Endothelial cell of hepatic sinusoid (primary cell): ENCODE data around the gene PTRHD1.
"Not testable (repeated sequence)": the region's sequence is repeated elsewhere in the genome, so short reads cannot be mapped to it uniquely, and the experiment has no call there.

Experiments used
- in situ Hi-C: cut with HindIII; loops from 2 replicates; pipeline ENCODE4 v1.10.0; 2017; ENCODE audit warnings: low sequenced_read_pairs

PTRHD1 gene

DNA sequence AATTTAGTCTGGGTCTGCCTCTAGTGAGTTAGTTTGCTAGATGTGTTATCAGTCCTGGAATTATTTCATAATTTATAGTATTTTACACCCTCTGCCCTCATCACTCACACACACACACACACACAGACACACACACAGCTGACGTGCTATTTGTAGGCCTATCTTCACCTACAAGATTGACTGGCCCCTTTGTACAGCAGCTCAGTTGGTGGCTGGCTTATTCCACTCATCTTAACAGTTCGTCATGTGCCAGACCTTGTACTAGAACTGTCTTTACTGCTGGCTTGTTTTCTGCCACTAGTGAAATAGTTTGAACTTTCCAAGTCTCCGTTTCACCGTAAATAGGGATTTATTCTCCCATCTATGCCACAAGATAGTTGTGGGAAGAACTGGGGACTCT, 21.3 kb upstream of the PTRHD1 start:
- in situ Hi-C loops, result loop anchor here (10.0 kb wide), 1 partner anchor 80 kb away; no protein-coding TSS in a partner anchor

DNA sequence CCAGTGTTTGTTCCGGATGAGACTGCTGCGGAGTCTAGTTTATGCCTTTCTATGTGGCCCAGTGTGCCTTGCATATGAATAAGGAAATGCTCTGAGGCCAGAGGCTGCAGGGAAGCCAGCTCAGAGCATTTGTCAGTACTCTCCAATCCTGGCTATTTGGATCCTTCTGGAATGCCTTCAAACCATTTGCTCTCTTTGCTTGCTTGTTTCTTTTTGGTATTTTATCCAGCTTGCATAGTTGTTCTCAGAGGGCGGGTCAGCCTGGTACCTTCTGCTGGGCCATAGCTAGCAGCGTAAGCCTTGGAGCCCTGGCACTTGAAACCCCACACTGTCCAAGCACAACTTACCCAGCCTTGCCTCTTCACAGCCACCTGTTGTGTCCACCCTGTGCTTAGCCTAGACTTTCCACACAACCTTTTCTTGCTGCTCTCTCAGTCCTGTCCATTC, 20.5 kb upstream of the PTRHD1 start:
- in situ Hi-C loops, result loop anchor here (10.0 kb wide), 1 partner anchor 81 kb away; no protein-coding TSS in a partner anchor

DNA sequence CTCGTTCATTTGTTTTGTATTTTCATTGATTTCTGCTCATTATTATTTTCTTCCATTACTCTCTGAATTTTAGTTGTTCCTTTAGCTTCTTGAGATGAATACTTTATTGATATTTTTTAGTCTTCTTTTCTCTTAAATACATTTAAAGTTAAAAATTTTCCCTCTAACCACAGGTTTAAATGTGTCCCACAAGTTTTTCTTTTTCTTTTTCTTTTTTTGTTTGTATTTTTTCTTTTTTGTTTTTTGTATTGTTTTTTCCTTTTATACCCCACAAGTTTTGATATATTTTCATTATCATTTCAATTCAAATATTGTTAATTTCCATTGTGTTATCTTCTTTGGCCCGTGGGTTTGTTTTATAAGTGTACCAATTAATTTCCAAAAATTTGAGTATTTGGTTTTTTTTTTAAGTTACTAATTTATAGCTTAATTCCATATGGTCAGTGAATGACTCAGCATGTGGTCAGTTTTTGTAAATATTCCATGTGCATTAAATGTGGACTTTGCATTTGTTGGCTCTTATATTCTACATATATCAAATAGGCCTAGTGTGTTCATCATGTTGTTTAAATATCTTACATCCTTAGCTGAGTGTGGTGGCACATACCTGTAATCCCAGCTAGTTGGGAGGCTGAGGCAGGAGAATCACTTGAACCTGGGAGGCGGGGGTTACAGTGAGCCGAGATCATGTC, 16.3 kb upstream of the PTRHD1 start:
- in situ Hi-C loops, result loop anchor here (10.0 kb wide), 1 partner anchor 85 kb away; no protein-coding TSS in a partner anchor

DNA sequence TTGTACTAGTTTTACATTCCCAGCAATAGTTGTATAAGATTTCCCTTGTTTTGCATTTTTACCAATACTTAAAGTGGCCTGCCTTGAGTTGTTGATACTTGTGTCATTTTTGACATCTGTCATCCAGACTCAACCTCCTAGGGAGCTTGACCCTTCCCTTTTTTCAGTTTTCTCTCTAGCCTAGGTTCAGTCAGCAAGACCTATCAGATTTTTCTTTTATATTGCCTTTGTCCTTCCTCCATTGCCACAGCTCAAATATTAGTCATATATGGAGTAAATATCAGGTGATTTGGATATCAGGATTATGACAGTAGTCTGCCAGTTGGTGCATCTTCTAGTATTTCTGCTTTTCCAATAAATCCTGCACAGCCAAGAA, 13.5 kb upstream of the PTRHD1 start:
- in situ Hi-C loops, result no loop called here

DNA sequence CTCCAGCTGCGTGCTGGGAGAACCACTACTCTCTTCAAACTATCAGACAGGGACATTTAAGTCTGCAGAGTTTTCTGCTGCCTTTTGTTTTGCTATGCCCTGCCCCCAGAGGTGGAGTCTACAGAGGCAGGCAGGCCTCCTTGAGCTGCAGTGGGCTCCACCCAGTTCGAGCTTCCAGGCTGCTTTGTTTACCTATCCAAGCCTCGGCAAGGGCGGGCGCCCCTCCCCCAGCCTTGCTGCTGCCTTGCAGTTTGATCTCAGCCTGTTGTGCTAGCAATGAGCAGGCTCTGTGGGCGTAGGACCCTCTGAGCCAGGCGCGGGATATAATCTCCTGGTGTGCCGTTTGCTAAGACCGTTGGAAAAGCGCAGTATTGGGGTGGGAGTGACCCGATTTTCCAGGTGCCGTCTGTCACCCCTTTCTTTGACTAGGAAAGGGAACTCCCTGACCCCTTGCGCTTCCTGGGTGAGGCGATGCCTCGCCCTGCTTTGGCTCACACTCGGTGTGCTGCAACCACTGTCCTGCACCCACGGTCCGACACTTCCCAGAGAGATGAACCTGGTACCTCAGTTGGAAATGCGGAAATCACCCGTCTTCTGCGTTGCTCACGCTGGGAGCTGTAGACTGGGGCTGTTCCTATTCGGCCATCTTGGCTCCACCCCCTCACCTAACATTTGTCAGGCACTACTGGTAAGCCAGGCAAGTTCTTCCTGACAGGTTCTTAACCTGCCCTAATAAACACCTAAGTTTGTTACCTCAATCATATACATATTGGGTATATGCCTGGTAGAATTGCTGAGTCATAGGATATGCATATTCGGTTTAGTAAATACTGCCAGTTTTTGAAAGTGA, 12.8 kb upstream of the PTRHD1 start:
- in situ Hi-C loops, result not testable (repeated sequence)

DNA sequence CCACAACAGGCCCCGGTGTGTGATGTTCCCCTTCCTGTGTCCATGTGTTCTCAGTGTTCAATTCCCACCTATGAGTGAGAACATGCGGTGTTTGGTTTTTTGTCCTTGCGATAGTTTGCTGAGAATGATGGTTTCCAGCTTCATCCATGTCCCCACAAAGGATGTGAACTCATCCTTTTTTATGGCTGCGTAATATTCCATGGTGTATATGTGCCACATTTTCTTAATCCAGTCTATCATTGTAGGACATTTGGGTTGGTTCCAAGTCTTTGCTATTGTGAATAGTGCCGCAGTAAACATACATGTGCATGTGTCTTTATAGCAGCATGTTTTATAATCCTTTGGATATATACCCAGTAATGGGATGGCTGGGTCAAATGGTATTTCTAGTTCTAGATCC, 7.3 kb upstream of the PTRHD1 start:
- in situ Hi-C loops, result not testable (repeated sequence)

DNA sequence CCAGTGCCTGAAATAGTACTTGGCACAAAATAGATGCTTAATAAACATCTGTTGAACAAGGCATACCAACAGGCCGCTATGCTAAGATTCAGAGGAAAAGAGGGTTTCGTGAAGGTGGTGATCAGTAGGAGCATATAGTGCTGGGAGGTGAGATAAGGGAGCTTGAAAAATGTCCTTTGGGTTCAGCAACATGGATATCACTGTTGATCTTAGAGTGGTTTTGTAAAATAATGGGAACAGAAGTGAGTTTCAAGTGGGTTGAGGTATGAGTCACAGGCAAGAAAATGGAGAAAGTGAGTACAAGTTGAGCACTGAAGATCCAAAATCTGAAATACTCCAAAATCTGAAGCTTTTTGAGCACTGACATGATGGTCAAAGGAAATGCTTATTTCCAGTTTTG, 4.5 kb upstream of the PTRHD1 start:
- in situ Hi-C loops, result no loop called here

DNA sequence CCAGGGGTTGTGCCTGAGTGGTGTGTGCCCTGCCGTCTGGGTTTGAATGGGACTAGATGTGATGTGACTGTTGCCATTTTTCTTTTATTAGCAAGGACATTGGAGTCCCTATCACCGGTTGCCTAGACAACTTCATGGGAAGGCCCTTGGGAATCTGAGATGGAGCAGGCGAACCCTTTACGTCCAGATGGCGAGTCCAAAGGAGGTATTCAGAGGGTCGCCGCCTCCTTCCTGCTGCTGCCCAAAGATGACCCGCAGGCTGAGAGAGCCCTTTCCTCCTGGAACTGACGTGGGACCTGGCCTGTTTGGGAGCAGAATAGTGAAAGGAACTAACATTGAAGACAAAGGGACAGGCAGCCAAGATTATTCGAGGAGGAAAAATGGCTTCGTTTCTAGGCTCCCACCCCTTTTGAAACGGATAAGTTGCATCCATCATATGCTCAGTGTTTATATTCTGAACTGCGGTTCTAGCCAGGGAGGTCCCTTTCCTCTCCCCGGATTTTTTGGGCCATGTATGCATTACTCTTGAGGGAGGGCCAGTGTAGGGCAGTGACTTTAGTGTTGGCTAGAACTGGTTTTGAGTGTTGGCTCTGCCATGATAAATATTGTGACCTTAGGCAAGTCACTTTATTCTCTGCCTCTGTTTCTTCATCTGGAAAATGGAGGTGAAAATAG, 707 bp upstream of the PTRHD1 start:
- in situ Hi-C loops, result no loop called here

DNA sequence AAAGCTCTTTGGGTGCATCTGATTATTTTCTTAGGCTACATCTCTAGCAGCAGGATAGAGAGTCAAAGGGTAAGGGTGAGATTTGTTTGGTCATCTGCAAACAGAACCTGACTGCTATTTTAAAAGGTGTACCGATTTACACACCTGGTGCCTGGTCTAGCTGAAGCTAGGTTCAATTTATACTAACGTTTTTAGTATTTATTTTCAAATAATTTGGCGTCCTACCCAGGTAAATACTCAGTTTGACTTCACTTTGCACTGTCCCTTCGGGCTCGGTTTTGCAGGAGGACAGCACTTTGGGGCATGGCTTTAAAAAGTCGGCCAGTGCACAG, 683 bp downstream of the PTRHD1 start:
- in situ Hi-C loops, result no loop called here

DNA sequence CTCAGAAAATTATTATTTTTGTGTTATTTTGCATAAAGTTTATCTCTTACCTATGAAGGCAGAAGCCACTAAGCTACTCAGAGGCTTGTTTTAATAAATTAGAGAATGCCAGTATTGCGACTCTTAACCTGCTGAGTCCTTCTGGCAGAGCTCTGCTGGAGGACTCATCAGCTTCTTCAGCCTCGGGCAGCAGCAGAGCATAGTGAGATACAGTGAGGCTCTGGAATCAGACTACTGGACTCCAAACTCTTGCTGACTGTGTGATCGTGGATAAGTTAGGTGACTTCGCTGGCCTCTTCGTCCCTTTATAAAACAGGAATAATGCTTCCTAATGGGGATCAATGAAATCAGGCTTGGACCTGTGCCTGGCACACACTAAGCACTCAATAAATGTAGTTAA, 1.7 kb downstream of the PTRHD1 start:
- in situ Hi-C loops, result no loop called here

DNA sequence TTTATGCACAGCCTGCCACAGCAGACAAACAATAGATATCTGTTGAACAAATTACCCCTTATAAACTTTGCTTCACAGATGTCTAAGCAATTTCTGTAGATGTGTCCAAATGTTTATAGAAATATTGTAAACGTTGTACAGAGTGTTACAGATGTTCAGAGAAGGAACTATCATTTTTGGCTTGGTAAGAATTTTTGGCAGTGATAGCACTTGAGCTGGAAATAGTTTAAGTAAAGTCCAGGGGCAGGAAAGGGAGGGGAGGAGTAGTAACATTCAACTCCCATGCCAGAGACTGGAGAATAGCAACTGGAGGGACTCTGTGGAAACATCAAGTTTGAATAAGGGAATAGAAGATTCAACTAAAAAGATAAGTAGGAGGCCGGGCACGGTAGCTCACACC, 4.4 kb downstream of the PTRHD1 start:
- in situ Hi-C loops, result no loop called here

DNA sequence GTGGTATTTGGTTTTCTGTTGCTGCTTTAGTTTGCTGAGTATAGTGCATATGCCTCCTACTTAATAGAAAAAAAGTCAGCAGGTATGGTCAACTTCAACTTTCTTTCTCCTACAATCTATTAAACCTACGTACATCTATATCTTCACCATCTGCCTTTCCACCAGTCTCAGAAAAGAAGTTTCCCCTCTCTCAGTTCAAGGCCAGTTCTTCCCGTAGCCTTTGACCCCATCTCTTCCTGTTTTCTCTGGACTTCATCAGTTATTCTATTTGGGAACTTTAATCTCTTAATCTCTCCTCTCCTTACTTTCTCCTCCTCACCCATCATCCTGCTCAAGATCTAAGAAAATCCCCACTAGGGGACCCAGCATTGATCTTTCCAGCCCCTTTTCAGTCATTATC, 5.7 kb downstream of the PTRHD1 start:
- in situ Hi-C loops, result no loop called here

DNA sequence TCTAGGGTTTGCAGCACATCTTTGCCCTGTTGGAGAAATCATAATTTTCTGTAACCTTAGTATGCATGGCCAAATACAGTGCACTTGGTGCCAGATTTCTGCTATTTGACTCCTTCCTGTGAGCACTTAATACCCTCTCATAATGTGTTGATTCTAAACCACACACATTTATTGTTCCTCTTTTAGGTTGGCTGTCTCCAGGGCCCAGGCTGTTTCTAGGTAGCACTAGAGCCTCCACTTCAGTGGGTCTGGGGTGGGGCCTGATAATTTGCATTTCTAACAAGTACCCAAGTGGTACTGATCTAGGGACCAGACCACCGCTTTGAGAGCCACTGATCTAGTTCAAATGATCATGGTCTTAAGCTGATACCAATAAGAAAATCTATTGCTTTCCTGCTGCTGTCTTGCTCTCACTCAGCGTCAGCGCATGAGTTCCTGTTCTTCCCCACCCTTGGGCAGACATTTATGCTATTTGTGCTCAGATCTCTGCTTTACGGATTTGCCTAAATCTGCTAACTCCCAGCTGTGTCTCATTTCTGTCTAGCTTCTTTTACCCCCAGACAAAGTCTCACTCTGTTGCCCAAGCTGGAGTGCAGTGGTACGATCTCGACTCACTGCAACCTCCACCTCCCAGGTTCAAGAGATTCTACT, 7.4 kb downstream of the PTRHD1 start:
- in situ Hi-C loops, result no loop called here

DNA sequence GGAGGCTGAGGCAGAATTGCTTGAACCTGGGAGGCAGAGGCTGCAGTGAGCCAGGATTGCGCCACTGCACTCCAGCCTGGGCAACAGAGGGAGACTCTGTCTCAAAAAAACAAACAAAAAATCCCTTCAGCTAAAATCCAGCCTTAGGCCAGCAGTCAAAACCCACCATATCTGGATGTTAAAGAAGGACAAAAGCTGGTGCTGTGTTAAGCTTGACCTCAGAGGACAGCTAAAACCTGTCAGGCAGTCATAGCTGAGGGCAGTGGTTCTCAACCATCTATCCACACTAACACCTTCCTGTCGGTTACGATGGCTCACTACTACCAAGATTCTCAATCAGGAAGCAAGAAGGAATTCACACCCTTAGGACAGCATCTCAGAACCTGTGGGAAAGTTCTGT, 9.6 kb downstream of the PTRHD1 start:
- in situ Hi-C loops, result no loop called here

DNA sequence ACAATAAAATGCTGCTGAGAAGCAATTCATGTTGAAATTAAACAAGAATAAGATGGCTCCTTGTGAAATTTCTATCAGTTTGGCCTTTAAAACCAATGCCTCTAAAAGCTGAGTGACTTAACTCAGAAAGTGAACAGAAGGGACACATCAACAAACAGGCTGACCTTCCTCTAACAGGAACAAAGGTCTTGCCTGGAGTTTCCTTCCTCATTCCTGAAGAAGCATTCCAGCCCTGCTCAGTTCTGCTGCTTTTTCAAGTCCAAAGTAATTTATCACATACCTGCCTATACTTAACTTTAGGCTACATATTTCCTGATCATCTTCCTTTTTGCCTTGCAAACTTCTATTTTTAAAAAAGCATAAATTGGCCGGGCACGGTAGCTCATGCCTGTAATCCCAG, 14.1 kb downstream of the PTRHD1 start:
- in situ Hi-C loops, result no loop called here

DNA sequence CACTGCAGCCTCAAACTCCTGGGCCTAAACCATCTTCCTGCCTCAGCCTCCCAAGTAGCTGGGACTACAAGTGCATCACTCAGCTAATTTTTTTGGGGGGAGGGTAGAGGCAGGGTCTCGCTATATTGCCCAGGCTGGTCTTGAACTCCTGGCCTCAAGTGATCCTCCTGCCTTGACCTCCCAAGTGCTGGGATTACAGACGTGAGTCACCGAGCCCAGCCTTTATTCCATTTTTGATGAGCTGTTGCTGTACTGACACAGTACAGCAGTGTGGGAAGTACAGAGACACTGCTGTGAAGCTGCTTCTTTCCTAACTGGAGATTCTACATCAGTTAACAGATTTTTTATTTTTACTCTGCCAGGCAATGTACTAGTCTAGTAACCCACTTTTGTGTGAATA, 18.8 kb downstream of the PTRHD1 start:
- in situ Hi-C loops, result no loop called here

DNA sequence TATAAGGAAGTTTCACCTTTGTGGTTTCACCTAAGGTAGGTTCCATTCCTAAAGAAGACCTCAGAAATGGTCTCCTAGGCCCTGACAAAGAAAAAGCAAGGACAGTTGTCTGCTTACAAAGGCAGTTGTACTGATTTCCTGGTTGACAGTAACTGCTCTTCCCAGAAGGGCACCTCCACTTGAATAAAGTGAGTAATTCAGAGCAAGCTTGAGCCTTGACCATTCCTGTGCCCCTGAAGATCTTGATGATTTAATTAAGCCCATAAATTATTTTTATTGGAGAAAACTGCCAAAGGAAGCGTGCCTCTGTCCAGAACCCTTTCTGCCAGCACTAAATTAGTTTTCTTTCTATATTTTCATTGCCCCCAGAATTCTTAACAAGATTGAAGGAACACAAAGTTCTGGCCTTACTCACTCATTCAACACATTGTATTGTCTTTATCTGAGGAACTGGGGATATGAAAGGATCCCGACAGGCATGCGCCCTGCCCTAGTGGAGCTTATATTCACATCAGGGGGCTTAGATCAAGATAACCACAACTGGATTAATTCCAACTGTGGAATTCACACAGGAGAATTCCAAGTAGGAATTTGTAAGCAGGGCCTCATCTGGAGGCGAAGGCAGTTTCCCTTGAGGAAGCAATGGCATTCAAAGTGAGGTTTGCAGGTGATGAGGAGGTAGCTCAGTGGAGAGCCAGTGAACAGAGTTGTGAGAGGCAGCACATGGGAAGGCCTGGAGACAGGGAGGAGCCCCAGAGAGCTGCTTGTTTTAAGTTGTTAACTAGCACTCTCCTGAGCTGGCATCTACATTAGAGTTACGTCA, 21.2 kb downstream of the PTRHD1 start:
- in situ Hi-C loops, result no loop called here

DNA sequence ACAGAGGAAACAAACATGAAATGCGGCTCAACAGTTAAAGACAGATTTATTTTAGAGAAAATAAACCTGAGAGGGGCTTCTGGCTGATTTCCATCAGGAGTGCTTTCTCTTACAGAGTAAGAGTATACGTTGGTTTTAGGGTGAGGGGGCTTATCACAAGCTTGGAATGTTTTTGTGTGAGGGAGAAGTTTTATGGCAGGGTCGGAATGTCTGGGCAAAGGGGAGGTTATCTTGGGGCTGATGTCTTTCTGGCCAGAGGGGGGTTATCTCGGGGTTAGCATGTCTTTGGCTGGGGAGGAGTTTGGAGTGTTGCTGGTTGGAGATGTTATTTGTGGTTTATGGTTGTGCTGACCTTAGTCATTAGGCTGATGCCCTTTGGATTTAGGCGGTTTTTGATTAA, 22.1 kb downstream of the PTRHD1 start:
- in situ Hi-C loops, result no loop called here

DNA sequence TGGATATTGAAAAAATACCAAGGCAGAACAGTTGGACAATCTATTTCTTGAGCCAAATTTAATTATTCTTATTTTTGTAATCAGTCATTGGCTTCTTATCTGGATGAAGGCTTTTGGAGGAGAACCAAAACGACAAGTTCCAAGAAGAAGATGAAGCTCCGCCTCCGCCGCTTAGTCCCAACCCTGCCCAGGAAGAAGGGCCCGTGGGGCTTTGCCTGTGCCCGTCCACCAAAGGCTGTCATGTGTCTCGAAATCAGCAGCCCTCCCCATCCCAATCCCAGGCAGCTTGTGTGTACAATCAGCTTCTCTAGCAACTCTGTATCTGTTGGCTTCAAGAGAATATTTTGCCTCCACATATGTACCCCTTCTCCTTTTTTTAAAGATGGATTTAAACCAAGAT, 24.6 kb downstream of the PTRHD1 start:
- in situ Hi-C loops, result no loop called here

DNA sequence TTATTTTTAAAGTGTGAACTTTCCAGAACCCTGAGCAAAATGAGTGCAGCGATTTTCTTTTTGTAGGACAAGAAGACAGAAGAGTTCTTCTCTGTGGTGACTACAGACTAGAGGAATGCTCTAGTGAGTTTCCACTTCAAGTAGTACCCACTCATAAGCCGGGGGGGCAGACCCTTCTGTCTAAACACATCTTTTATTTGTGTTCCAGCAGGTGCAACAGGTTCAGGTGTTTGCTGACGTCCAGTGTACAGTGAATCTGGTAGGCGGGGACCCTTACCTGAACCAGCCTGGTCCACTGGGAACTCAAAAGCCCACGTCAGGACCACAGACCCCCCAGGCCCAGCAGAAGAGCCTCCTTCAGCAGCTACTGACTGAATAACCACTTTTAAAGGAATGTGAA, 25.2 kb downstream of the PTRHD1 start:
- in situ Hi-C loops, result no loop called here
